GM21515 (cell line): ENCODE results near the gene SLC34A3.

Experiments used
- ATAC-seq: cut with Tn5 transposase; IDR thresholded peaks from one replicate; pipeline ENCODE4 v1.9.1; 2021; ENCODE audit not compliant: unreplicated experiment

Gene SLC34A3

GRCh38 chr9:137195525-137196220, 35.0 kb upstream of the SLC34A3 start:
- ATAC-seq, result no peak

GRCh38 chr9:137198051-137198901, 32.4 kb upstream of the SLC34A3 start:
- ATAC-seq, result no peak

- no peak for ATAC-seq
Observed at GRCh38 chr9:137198902-137199283, 31.8 kb upstream of the SLC34A3 start.

- ATAC-seq, result no peak
Observed at GRCh38 chr9:137199411-137200121, 31.1 kb upstream of the SLC34A3 start.

DNA sequence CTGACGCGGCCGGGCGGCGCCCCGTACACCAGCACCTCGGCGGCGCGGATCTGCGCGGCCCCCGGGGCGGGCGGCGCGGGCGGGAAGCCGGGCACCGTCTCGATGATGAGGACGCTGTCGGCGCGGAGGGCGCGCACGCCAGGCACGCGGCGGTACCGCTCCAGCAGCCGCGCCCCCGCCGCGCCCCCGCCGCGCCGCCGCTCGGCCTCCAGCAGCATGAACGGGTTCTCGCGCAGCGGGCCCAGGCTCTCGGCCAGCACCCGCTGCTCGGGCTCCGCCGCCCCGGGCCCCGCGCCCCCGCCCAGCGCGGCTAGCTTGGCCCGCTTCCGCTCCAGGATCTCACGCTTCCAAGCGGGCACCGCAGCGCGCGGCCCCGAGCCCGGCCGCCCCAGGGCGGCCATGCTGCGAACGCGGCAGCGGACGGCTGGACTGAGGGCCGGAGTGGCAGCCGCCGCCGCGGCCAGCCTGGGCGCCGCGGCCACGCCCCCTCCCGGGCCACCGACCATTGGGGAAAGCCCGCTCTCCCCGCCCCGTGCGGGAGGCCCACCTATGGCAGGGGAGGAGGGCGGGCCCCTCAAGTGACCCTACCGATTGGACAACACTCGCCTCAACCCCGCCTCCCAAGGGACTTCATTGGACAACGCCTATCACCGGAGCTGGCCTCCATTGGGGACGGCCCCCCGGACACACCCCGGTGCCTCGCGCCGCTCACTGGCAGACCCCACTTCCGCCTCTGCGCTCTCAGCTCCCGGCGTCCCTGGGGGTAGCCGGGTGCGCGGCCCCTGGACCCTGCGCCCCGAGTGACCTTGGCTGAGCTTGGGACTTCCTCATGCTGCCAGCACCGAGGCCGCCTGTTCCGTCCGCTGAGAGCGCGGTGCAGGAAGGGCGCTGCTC, 30.1 kb upstream of the SLC34A3 start, which contains the start of gene TPRN:
TPRN (minus strand) TSS at position 431 of the 894 bp plus-strand sequence; CDS start at position 401, 30 bp downstream.
- peak; percentile 81 for ATAC-seq

- ATAC-seq, result no peak
Observed at GRCh38 chr9:137201205-137201868, 29.4 kb upstream of the SLC34A3 start.

- ATAC-seq, result no peak
Observed at GRCh38 chr9:137202966-137203365, 27.7 kb upstream of the SLC34A3 start.

GRCh38 chr9:137204731-137205125, 26.0 kb upstream of the SLC34A3 start:
- ATAC-seq, result no peak

DNA sequence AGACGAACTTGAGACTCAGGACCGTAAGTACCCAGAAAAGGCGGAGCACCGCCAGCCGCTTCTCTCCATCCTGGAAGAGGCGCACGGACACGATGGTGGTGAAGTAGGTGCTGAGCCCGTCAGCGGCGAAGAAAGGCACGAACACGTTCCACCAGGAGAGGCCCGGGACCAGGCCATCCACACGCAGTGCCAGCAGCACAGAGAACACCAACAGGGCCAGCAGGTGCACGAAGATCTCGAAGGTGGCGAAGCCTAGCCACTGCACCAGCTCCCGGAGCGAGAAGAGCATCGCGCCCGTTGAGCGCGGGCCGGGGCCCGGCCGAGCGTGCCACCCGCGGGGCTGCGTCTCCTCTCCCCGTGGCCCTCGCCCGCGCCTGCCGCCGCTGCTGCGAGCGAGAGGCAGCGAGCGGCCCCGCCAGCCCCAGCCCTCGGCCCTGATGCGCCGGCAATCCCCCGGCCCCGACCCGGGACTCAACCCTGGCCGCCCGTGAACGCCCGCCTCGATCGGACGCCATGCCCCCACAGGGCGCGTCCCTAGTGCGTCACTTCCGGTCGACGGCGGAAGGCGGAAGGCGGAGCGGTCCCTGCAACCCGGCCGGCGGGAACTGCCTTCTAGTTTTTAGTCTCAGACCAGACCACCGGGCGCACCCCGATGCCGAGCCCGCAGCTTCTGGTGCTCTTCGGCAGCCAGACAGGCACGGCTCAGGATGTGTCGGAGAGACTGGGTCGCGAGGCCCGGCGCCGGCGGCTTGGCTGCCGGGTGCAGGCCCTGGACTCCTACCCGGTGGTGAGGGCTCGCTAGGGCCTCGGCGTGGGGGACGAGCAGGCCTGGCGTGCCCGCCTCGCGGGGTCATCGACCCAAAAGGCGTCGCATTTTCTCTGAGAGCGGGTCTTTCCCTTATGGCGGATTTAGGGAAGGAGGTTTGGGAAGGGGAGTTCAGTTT, 25.3 kb upstream of the SLC34A3 start, which contains the start of the genes NDOR1 and TMEM203:
NDOR1 (plus strand) TSS at position 575 of the 944 bp plus-strand sequence; CDS start at position 653, 78 bp downstream.
TMEM203 (minus strand) TSS at position 523 of the 944 bp plus-strand sequence; CDS start at position 289, 234 bp downstream.
- ATAC-seq, result peak; percentile 35

DNA sequence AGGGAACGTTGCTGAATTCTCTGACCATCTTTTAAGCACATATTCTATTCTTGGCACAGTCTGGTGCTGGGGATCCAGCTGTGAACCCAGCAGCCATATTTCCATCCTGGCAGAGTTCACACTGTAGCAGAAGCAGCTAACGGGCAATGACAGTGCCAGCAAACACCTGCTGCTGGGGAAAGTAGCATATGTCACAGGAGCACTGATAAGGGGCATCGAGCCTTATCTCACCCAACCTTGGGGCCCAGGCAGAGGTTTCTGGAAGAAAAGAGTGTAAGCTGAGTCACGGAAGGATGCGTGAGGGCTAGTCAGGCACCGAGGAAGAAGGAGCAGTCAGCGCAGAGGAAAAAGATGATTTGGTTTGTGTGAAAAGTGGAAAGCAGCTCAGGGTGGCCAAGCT, 24.1 kb upstream of the SLC34A3 start:
- ATAC-seq, result no peak

GRCh38 chr9:137211532-137211931, 19.2 kb upstream of the SLC34A3 start:
- ATAC-seq, result no peak

GRCh38 chr9:137212520-137212919, 18.2 kb upstream of the SLC34A3 start:
- no peak for ATAC-seq

DNA sequence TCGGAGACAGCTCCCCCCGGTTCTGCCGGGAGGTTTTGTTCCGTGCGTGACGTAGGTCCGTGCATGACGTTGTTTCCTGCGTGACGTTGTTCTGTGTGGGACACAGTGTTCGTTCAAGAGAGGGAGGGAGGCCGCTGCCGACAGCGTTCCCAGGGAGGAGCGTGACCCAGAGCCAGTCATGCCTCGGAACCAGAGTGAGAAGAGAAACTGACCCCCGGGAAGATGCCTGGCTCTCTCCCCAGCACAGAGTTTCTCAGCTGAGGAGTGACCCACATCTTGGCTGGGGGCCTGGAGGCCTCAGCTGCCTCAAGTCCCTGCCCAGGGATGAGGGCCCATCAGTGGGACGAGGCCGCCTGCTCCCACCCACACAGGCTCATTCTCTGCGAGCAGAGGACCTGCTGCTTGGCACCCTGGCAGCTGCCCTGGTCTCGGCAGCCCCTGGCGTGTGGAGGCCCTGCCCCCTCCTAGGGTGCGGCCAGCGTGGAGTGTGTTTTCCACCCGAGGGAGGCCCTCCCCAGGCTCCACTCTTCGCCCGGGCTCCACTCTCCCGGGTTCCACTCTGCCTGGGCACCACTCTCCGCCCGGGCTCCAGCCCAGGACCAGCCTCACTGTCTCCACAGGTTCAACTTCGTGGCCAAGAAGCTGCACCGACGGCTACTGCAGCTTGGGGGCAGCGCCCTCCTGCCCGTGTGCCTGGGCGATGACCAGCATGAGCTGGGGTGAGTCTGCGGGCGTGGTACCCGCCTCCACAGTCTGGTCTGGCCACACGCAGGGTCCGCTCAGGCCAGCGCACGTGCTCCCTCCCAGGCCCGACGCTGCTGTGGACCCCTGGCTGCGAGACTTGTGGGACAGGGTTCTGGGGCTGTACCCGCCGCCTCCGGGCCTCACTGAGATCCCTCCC, 17.3 kb upstream of the SLC34A3 start:
- no peak for ATAC-seq

- ATAC-seq, result no peak
Observed at GRCh38 chr9:137214620-137215019, 16.1 kb upstream of the SLC34A3 start.

- ATAC-seq, result no peak
Observed at GRCh38 chr9:137215196-137215986, 15.3 kb upstream of the SLC34A3 start.

- no peak for ATAC-seq
Observed at GRCh38 chr9:137216188-137216965, 14.3 kb upstream of the SLC34A3 start.
